GM12878 (cell line): ENCODE data around the gene ERBB3. TPM values are rescaled to one million over a fixed set of nuclear protein-coding genes. Genes with fewer than 3 reads are reported as not detected.

Experiments used
- MEF2A ChIP-seq: IDR thresholded peaks from 2 replicates; pipeline ENCODE4 v1.6.1; 2011; ENCODE audit warnings: low read depth, mild to moderate bottlenecking, low read length, moderate library complexity; ENCODE audit not compliant: insufficient read depth
- SMC3 ChIP-seq: IDR thresholded peaks from 2 replicates; pipeline ENCODE4 v1.6.1; 2011; ENCODE audit warnings: low read length, improper control_type of control experiment, borderline replicate concordance
- SRF ChIP-seq, 2 experiments: IDR thresholded peaks; 2 replicates each; pipeline ENCODE4 v1.6.1; 2011; ENCODE audit warnings: low read depth in 2 of 2, low read length in 2 of 2, mild to moderate bottlenecking in 1 of 2, moderate library complexity in 1 of 2
- SUPT20H ChIP-seq: IDR thresholded peaks from 2 replicates; pipeline ENCODE4 v1.6.1; 2011; ENCODE audit warnings: low read depth, mild to moderate bottlenecking, low read length, moderate library complexity, borderline replicate concordance; ENCODE audit not compliant: control insufficient read depth
- TAF1 ChIP-seq: IDR thresholded peaks from 2 replicates; pipeline ENCODE4 v1.6.1; 2011; ENCODE audit warnings: mild to moderate bottlenecking, low read depth, low read length, borderline replicate concordance
- YY1 ChIP-seq: IDR thresholded peaks from 2 replicates; pipeline ENCODE4 v1.6.1; 2011; ENCODE audit warnings: low read depth, mild to moderate bottlenecking, low read length
- polyA plus RNA-seq, 11 experiments: library from polyadenylated mRNA; depleted of rRNA in 4 of 11; unstranded in 6 of 11; stranded (reverse) in 5 of 11; fragments of >200 nt; fragmentation: Nextera tagmentation in 4 of 11; fragmentation: Illumina TruSeq in 1 of 11; extraction: Ambion mirVana in 4 of 11; extraction: Trizol in 1 of 11; gene quantifications; 1 replicate in 1 of 11; 2 replicates in 10 of 11; pipeline versions ENCODE4 v1.2.1 to v1.2.3, GENCODE V29; 2011 to 2016; ENCODE audit warnings: inconsistent platforms in 2 of 11, missing spikeins in 2 of 11, low read depth in 1 of 11
- total RNA-seq, 4 experiments: library from RNA; depleted of rRNA in 3 of 4; stranded (reverse); fragments of >200 nt in 3 of 4; fragmentation: Illumina TruSeq in 1 of 4; extraction: Trizol in 1 of 4; gene quantifications; 2 replicates each; pipeline versions ENCODE4 v1.2.1 to v1.2.3, GENCODE V29; 2013 to 2021
- TF ChIP-seq, protein P1 (sequence below): fragments of 150-350 bp; IDR thresholded peaks from 2 replicates; pipeline ENCODE4 v1.6.1; 2016; ENCODE audit warnings: low read depth, low read length
- TF ChIP-seq, protein P2 (sequence below): fragments of 450-650 bp; IDR thresholded peaks from 2 replicates; pipeline ENCODE4 v1.6.1; 2017; ENCODE audit warnings: mild to moderate bottlenecking, low read depth, inconsistent platforms; ENCODE audit not compliant: poor library complexity, severe bottlenecking

Gene ERBB3
- total and polyA plus RNA-seq, 10 of the 15 experiments (the other 5 are each of a cell fraction or from before 2014, with no cell fraction given), result 0.03 to 0.72 (median 0.04) TPM; not detected in 5

DNA sequence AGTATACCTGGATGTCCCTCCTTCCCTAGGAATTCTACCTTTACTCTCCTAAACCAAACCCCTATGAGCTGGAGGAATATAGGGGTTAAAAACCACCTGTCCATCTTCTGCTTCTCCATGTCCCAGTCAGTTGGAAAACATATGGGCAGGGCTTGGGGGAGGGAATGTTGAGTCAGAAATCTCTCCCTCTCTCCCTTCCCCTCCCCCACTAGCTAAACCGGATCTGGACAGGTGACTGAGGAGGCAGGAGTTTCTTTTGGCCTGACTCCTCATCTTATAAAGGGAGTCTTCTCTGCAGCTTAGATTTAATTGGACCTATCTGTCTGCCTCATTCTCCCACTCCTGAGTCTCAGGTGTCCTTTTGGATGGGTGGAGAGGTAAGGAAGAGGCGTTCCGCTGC lies 6.1 kb downstream of the ERBB3 start (continued):
- TF ChIP-seq, protein P1, sequence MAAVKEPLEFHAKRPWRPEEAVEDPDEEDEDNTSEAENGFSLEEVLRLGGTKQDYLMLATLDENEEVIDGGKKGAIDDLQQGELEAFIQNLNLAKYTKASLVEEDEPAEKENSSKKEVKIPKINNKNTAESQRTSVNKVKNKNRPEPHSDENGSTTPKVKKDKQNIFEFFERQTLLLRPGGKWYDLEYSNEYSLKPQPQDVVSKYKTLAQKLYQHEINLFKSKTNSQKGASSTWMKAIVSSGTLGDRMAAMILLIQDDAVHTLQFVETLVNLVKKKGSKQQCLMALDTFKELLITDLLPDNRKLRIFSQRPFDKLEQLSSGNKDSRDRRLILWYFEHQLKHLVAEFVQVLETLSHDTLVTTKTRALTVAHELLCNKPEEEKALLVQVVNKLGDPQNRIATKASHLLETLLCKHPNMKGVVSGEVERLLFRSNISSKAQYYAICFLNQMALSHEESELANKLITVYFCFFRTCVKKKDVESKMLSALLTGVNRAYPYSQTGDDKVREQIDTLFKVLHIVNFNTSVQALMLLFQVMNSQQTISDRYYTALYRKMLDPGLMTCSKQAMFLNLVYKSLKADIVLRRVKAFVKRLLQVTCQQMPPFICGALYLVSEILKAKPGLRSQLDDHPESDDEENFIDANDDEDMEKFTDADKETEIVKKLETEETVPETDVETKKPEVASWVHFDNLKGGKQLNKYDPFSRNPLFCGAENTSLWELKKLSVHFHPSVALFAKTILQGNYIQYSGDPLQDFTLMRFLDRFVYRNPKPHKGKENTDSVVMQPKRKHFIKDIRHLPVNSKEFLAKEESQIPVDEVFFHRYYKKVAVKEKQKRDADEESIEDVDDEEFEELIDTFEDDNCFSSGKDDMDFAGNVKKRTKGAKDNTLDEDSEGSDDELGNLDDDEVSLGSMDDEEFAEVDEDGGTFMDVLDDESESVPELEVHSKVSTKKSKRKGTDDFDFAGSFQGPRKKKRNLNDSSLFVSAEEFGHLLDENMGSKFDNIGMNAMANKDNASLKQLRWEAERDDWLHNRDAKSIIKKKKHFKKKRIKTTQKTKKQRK, result no peak
- TF ChIP-seq SMC3 (no peak), TAF1 (no peak), YY1 (no peak), SRF (IDR thresholded peaks at IDR 0.05; ENCODE audit: low read depth in 2 of 2, low read length in 2 of 2) (no peak), MEF2A (no peak), SUPT20H (no peak)
- TF ChIP-seq, protein P2, sequence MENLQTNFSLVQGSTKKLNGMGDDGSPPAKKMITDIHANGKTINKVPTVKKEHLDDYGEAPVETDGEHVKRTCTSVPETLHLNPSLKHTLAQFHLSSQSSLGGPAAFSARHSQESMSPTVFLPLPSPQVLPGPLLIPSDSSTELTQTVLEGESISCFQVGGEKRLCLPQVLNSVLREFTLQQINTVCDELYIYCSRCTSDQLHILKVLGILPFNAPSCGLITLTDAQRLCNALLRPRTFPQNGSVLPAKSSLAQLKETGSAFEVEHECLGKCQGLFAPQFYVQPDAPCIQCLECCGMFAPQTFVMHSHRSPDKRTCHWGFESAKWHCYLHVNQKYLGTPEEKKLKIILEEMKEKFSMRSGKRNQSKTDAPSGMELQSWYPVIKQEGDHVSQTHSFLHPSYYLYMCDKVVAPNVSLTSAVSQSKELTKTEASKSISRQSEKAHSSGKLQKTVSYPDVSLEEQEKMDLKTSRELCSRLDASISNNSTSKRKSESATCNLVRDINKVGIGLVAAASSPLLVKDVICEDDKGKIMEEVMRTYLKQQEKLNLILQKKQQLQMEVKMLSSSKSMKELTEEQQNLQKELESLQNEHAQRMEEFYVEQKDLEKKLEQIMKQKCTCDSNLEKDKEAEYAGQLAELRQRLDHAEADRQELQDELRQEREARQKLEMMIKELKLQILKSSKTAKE, result no peak
